HEK293 (cell line): ENCODE measurements around the gene DCST1.

ENCODE experiments used
- CTCF ChIA-PET: fragments of 350-600 bp; formaldehyde crosslinking; extraction: SDS; loops from one replicate; lab custom pipeline; 2021; ENCODE audit warnings: antibody characterized with exemption; lab: Yijun Ruan, JAX
- POLR2A ChIA-PET: fragments of 300-600 bp; formaldehyde crosslinking; extraction: SDS; loops from one replicate; lab custom pipeline; 2020; ENCODE audit warnings: antibody characterized with exemption, inconsistent platforms; lab: Yijun Ruan, JAX
- H3K27ac ChIP-seq: fragments of 200-500 bp; sonication (Bioruptor generic); 2 replicates; pipeline ENCODE4 v1.5.1; 2014; ENCODE audit warnings: low read depth, low read length, control low read depth, inconsistent platforms; ENCODE audit errors: extremely low read depth
- H3K36me3 ChIP-seq, 2 experiments: fragments of 200-500 bp in 1 of 2; sonication (Bioruptor generic) in 1 of 2; 1 replicate in 1 of 2; 2 replicates in 1 of 2; pipeline ENCODE4 v1.5.1; 2014 to 2017; ENCODE audit warnings: inconsistent platforms in 2 of 2, low read length in 2 of 2; ENCODE audit not compliant: control insufficient read depth in 2 of 2, insufficient read depth in 1 of 2
- H3K4me1 ChIP-seq: fragments of 200-500 bp; sonication (Bioruptor generic); 2 replicates; pipeline ENCODE4 v1.5.1; 2014; ENCODE audit warnings: mild to moderate bottlenecking, low read length, inconsistent platforms; ENCODE audit not compliant: control insufficient read depth, insufficient read depth
- H3K4me3 ChIP-seq: 2 replicates; pipeline ENCODE4 v1.5.1; 2011; ENCODE audit warnings: low read depth, mild to moderate bottlenecking, control low read depth, low read length, moderate library complexity
- H3K9me3 ChIP-seq: fragments of 200-500 bp; sonication (Bioruptor generic); 2 replicates; pipeline ENCODE4 v1.5.1; 2014; ENCODE audit warnings: low read depth, low read length, inconsistent platforms; ENCODE audit not compliant: control insufficient read depth, insufficient read depth
- GLIS1 ChIP-seq: fragments of 450-650 bp; formaldehyde crosslinking; IDR thresholded peaks from 2 replicates; pipeline ENCODE4 v1.5.1; 2016; ENCODE audit warnings: missing biosample characterization, missing genetic modification characterization
- OVOL3 ChIP-seq: fragments of 450-650 bp; formaldehyde crosslinking; IDR thresholded peaks from 2 replicates; pipeline ENCODE4 v1.5.1; 2016; ENCODE audit warnings: missing biosample characterization, missing genetic modification characterization
- SCRT1 ChIP-seq: fragments of 450-650 bp; formaldehyde crosslinking; IDR thresholded peaks from 2 replicates; pipeline ENCODE4 v1.5.1; 2016; ENCODE audit warnings: missing biosample characterization, missing genetic modification characterization, borderline replicate concordance
- TRIM28 ChIP-seq: IDR thresholded peaks from 2 replicates; pipeline ENCODE4 v1.6.1; 2011; ENCODE audit warnings: low read length, control low read depth, borderline replicate concordance
- WT1 ChIP-seq: fragments of 450-650 bp; formaldehyde crosslinking; IDR thresholded peaks from 2 replicates; pipeline ENCODE4 v1.5.1; 2016; ENCODE audit warnings: missing biosample characterization, missing genetic modification characterization
- ZBTB1 ChIP-seq: fragments of 450-650 bp; formaldehyde crosslinking; IDR thresholded peaks from 2 replicates; pipeline ENCODE4 v1.5.1; 2016; ENCODE audit warnings: missing biosample characterization, missing genetic modification characterization
- ZNF121 ChIP-seq: fragments of 450-650 bp; formaldehyde crosslinking; IDR thresholded peaks from 2 replicates; pipeline ENCODE4 v1.5.1; 2016; ENCODE audit warnings: missing biosample characterization, missing genetic modification characterization
- ZNF132 ChIP-seq: fragments of 450-650 bp; formaldehyde crosslinking; IDR thresholded peaks from 2 replicates; pipeline ENCODE4 v1.5.1; 2017; ENCODE audit warnings: missing biosample characterization, missing genetic modification characterization, borderline replicate concordance
- ZNF514 ChIP-seq: fragments of 450-650 bp; formaldehyde crosslinking; IDR thresholded peaks from 2 replicates; pipeline ENCODE4 v1.5.1; 2016; ENCODE audit warnings: missing biosample characterization, missing genetic modification characterization
- ZNF530 ChIP-seq: fragments of 450-650 bp; formaldehyde crosslinking; IDR thresholded peaks from 2 replicates; pipeline ENCODE4 v1.5.1; 2016; ENCODE audit warnings: low read depth, missing biosample characterization, missing genetic modification characterization
- ZNF664 ChIP-seq: fragments of 450-650 bp; formaldehyde crosslinking; IDR thresholded peaks from 2 replicates; pipeline ENCODE4 v1.5.1; 2016; ENCODE audit warnings: missing biosample characterization, missing genetic modification characterization
- ZNF777 ChIP-seq: fragments of 450-650 bp; formaldehyde crosslinking; IDR thresholded peaks from 2 replicates; pipeline ENCODE4 v1.5.1; 2017; ENCODE audit warnings: missing biosample characterization, missing genetic modification characterization, borderline replicate concordance
- TF ChIP-seq, protein P1 (sequence below): fragments of 450-650 bp; formaldehyde crosslinking; IDR thresholded peaks from 2 replicates; pipeline ENCODE4 v1.5.1; 2016; ENCODE audit warnings: missing biosample characterization, missing genetic modification characterization
- TF ChIP-seq, protein P2 (sequence below): IDR thresholded peaks from 2 replicates; pipeline ENCODE4 v1.6.1; 2011; ENCODE audit warnings: mild to moderate bottlenecking, low read depth, low read length, borderline replicate concordance
- TF ChIP-seq, protein P3 (sequence below): fragments of 450-650 bp; IDR thresholded peaks from 2 replicates; pipeline ENCODE4 v1.5.1; 2018; ENCODE audit warnings: missing biosample characterization, mild to moderate bottlenecking, missing genetic modification characterization
- TF ChIP-seq, protein P4 (sequence below): fragments of 450-650 bp; formaldehyde crosslinking; IDR thresholded peaks from 2 replicates; pipeline ENCODE4 v1.5.1; 2016; ENCODE audit warnings: missing biosample characterization, missing genetic modification characterization
- TF ChIP-seq, protein P5 (sequence below): fragments of 450-650 bp; formaldehyde crosslinking; IDR thresholded peaks from 2 replicates; pipeline ENCODE4 v1.5.1; 2016; ENCODE audit warnings: missing biosample characterization, missing genetic modification characterization
- TF ChIP-seq, protein P6 (sequence below): fragments of 450-650 bp; formaldehyde crosslinking; IDR thresholded peaks from 2 replicates; pipeline ENCODE4 v1.5.1; 2016; ENCODE audit warnings: missing biosample characterization, missing genetic modification characterization
- TF ChIP-seq, protein P7 (sequence below): fragments of 450-650 bp; formaldehyde crosslinking; IDR thresholded peaks from 2 replicates; pipeline ENCODE4 v1.5.1; 2017; ENCODE audit warnings: missing biosample characterization, mild to moderate bottlenecking, missing genetic modification characterization, moderate library complexity

DCST1 gene

DNA sequence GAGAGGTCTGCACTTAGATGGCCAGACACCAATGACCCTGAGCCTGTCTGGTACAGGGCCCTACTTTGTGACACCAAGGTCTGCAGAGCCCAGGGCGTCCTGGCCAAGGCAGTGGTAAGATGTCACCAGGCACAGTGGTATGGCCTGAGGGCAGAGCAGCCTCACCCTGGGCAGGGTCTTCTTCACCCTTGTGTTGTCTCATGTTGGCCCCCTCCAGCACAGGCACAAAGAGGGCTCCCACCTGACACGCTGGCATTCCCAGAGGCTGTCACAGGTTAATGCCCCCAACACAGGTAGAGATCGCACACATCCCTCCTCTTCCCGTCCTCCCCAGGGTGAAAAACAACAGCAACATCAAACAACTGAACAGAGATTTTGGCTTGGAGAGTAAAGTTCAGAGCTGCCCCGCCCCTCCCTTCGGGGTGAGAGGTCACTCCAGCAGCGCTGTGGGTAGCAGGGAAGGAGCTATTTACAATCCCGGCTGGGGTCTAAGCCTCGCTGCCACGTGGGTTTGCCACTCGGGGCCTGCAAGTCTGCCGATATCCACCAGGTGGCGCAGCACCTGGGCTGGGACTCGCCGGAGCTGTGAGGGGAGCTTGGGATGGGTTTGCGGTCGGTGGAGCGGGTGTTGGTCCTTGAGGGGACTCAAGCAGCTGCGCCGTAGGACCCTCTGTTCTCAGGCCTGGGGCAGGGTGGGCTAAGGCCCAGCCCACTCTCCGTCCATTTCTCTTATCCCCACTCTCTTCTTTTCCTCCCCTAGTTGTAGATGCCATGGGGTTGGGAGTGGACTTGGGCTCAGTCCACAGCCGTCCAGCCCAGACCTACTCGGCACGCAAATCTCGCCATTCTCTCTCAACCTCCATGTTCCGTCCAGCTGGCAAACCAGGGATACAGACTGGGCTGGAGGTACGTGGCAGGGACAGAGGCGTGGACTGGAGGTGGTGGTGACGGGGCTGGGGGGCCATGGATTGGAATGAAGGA is 57.7 kb downstream of the DCST1 start (continued):
- TF ChIP-seq, protein P1, sequence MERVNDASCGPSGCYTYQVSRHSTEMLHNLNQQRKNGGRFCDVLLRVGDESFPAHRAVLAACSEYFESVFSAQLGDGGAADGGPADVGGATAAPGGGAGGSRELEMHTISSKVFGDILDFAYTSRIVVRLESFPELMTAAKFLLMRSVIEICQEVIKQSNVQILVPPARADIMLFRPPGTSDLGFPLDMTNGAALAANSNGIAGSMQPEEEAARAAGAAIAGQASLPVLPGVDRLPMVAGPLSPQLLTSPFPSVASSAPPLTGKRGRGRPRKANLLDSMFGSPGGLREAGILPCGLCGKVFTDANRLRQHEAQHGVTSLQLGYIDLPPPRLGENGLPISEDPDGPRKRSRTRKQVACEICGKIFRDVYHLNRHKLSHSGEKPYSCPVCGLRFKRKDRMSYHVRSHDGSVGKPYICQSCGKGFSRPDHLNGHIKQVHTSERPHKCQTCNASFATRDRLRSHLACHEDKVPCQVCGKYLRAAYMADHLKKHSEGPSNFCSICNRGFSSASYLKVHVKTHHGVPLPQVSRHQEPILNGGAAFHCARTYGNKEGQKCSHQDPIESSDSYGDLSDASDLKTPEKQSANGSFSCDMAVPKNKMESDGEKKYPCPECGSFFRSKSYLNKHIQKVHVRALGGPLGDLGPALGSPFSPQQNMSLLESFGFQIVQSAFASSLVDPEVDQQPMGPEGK (tag by site-specific recombination) = peak; percentile 49; the same call in 1 of the 2 replicates
- TF ChIP-seq, protein P2, sequence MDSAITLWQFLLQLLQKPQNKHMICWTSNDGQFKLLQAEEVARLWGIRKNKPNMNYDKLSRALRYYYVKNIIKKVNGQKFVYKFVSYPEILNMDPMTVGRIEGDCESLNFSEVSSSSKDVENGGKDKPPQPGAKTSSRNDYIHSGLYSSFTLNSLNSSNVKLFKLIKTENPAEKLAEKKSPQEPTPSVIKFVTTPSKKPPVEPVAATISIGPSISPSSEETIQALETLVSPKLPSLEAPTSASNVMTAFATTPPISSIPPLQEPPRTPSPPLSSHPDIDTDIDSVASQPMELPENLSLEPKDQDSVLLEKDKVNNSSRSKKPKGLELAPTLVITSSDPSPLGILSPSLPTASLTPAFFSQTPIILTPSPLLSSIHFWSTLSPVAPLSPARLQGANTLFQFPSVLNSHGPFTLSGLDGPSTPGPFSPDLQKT = no peak
- TF ChIP-seq, protein P3, sequence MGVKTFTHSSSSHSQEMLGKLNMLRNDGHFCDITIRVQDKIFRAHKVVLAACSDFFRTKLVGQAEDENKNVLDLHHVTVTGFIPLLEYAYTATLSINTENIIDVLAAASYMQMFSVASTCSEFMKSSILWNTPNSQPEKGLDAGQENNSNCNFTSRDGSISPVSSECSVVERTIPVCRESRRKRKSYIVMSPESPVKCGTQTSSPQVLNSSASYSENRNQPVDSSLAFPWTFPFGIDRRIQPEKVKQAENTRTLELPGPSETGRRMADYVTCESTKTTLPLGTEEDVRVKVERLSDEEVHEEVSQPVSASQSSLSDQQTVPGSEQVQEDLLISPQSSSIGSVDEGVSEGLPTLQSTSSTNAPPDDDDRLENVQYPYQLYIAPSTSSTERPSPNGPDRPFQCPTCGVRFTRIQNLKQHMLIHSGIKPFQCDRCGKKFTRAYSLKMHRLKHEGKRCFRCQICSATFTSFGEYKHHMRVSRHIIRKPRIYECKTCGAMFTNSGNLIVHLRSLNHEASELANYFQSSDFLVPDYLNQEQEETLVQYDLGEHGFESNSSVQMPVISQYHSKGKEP (tag by site-specific recombination) = no peak
- no peak for TF ChIP-seq ZNF664 (tag by site-specific recombination)
- no peak for TF ChIP-seq WT1 (tag by site-specific recombination)
- no peak for TF ChIP-seq ZBTB1 (tag by site-specific recombination)
- no peak for TF ChIP-seq ZNF132
- TF ChIP-seq, protein P4, sequence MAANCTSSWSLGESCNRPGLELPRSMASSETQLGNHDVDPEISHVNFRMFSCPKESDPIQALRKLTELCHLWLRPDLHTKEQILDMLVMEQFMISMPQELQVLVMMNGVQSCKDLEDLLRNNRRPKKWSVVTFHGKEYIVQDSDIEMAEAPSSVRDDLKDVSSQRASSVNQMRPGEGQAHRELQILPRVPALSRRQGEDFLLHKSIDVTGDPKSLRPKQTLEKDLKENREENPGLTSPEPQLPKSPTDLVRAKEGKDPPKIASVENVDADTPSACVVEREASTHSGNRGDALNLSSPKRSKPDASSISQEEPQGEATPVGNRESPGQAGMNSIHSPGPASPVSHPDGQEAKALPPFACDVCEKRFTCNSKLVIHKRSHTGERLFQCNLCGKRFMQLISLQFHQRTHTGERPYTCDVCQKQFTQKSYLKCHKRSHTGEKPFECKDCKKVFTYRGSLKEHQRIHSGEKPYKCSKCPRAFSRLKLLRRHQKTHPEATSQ = no peak
- no peak for TF ChIP-seq ZNF777
- no peak for TF ChIP-seq TRIM28
- TF ChIP-seq ZNF530 (tag by site-specific recombination) = no peak
- TF ChIP-seq SCRT1 (tag by site-specific recombination) = no peak
- no peak for TF ChIP-seq ZNF514 (tag by site-specific recombination)

DNA sequence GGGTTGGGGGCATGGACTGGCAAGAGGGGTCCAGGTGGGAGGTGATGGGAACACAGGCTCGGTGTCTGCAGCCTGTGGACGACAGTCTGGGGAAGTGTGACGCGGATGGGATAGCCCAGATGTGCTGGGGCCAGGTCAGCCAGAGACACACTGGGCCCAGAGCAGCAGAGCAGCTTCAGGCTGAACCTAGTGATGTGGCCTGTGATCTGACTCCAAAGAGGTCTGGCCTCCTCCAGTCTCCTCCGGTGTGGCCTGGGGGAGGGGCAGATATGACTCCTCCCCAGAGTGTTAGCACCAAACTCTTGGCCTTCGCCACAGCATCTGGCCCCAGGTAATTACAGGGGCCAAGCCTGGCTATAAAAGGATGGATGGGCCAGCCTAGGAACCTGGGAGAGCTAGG is 58.5 kb downstream of the DCST1 start:
- CTCF ChIA-PET = interaction anchor here (0.6 to 13.8 kb wide), 29 partner anchors 10 to 644 kb away, joined by 3 to 439 read pairs (median 6); partner anchors contain the start of genes EFNA1, EFNA3, KRTCAP2 and SLC50A1
- TF ChIP-seq, protein P5, sequence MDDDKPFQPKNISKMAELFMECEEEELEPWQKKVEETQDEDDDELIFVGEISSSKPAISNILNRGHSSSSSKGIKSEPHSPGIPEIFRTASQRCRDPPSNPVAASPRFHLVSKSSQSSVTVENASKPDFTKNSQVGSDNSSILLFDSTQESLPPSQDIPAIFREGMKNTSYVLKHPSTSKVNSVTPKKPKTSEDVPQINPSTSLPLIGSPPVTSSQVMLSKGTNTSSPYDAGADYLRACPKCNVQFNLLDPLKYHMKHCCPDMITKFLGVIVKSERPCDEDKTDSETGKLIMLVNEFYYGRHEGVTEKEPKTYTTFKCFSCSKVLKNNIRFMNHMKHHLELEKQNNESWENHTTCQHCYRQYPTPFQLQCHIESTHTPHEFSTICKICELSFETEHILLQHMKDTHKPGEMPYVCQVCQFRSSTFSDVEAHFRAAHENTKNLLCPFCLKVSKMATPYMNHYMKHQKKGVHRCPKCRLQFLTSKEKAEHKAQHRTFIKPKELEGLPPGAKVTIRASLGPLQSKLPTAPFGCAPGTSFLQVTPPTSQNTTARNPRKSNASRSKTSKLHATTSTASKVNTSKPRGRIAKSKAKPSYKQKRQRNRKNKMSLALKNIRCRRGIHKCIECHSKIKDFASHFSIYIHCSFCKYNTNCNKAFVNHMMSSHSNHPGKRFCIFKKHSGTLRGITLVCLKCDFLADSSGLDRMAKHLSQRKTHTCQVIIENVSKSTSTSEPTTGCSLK = no peak
- TF ChIP-seq, protein P6, sequence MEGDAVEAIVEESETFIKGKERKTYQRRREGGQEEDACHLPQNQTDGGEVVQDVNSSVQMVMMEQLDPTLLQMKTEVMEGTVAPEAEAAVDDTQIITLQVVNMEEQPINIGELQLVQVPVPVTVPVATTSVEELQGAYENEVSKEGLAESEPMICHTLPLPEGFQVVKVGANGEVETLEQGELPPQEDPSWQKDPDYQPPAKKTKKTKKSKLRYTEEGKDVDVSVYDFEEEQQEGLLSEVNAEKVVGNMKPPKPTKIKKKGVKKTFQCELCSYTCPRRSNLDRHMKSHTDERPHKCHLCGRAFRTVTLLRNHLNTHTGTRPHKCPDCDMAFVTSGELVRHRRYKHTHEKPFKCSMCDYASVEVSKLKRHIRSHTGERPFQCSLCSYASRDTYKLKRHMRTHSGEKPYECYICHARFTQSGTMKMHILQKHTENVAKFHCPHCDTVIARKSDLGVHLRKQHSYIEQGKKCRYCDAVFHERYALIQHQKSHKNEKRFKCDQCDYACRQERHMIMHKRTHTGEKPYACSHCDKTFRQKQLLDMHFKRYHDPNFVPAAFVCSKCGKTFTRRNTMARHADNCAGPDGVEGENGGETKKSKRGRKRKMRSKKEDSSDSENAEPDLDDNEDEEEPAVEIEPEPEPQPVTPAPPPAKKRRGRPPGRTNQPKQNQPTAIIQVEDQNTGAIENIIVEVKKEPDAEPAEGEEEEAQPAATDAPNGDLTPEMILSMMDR (tag by site-specific recombination) = no peak
- TF ChIP-seq, protein P7, sequence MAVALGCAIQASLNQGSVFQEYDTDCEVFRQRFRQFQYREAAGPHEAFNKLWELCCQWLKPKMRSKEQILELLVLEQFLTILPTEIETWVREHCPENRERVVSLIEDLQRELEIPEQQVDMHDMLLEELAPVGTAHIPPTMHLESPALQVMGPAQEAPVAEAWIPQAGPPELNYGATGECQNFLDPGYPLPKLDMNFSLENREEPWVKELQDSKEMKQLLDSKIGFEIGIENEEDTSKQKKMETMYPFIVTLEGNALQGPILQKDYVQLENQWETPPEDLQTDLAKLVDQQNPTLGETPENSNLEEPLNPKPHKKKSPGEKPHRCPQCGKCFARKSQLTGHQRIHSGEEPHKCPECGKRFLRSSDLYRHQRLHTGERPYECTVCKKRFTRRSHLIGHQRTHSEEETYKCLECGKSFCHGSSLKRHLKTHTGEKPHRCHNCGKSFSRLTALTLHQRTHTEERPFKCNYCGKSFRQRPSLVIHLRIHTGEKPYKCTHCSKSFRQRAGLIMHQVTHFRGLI (tag by site-specific recombination) = no peak
- TF ChIP-seq GLIS1 = no peak
- no peak for TF ChIP-seq OVOL3 (tag by site-specific recombination)
- TF ChIP-seq ZNF121 = no peak
- TF ChIP-seq, protein P4 = no peak

More for the DNA sequence above, 58.5 kb downstream of the DCST1 start:
- Histone ChIP-seq H3K27ac (no peak overlapping the region), H3K4me1 (peaks cover 7% of the 10 kb centered on the region), H3K36me3 (no peaks in the 10 kb centered on the region), H3K4me3 (no peak overlapping the region), H3K9me3 (no peaks in the 10 kb centered on the region)
- POLR2A ChIA-PET = interaction anchor here (0.9 to 2.0 kb wide), 6 partner anchors 34 to 81 kb away, joined by 3 to 17 read pairs (median 6); partner anchors contain the start of genes DPM3, EFNA1, KRTCAP2 and TRIM46
